ENCODE measurements around the gene SEBOX. TPM values are rescaled to one million over a fixed set of nuclear protein-coding genes. Genes with fewer than 3 reads are reported as not detected.

SEBOX gene
- total RNA-seq, 4 donors from 2014 or later = not detected

- Histone ChIP-seq H3K4me1 (peaks cover 0 to 36% (median 13%) of the 10 kb centered on the region in 3 donors), H3K27me3 (no peaks in the 10 kb centered on the region), H3K9me3 (no peaks in the 10 kb centered on the region), H3K36me3 (peaks cover 0 to 22% of the 10 kb centered on the region in 2 donors), H3K27ac (peak overlapping the region in 3 of 4 donors; percentile 83 to 85 (median 84)), H3K4me3 (no peak overlapping the region)
- 68% methylated on average over 8 of the region's 10 CpGs; no CpG with 5 or more reads in 1 of the 2 donors for WGBS, 2 donors (ENCODE audit: low coverage in 1 of 2)
- TF ChIP-seq CTCF (IDR thresholded peaks at IDR 0.05) = no peak
- no peak for TF ChIP-seq EP300 (IDR thresholded peaks at IDR 0.05)
- no peak for TF ChIP-seq POLR2A (IDR thresholded peaks at IDR 0.05)
- TF ChIP-seq POLR2AphosphoS5 (IDR thresholded peaks at IDR 0.05) = no peak
- no peak for ATAC-seq
These were observed 4.7 kb upstream of the SEBOX start for GRCh38 chr17:28369684-28370034.

GRCh38 chr17:28368915-28369683, 4.1 kb upstream of the SEBOX start:
- H3K9me3 ChIP-seq = no peaks in the 10 kb centered on the region
- no peak overlapping the region for H3K27ac ChIP-seq
- WGBS, 2 donors (ENCODE audit: low coverage in 1 of 2) = 100% methylated on average over 4 of the region's 23 CpGs; no CpG with 5 or more reads in 1 of the 2 donors

DNA sequence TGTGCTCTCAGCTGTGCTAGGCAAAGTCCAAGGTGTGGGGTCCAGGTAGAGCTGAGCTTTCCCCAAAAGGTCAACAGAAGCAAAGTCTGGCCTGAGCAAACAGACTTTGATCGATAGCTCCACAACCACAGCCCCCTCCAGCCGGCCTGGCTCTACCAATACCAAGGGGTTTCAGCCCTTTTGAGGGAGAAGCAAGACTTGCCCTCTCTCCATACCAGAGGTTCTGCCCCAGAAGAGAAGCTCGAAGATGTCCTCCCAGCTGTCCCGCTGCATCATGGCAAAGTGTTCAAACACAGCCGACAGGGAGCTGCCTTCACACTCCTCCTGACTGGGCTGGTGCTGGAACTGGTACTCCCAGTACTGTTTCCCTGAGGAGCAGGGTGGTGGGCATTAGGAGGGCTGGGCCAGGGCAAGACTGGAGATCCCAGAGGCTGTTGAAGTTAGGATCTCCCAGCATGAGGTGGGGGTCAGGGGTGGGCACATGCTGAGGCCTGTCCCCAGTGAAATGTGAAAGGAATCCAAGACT, 3.4 kb upstream of the SEBOX start:
- TF ChIP-seq POLR2AphosphoS5 (IDR thresholded peaks at IDR 0.05) (no peak), EP300 (IDR thresholded peaks at IDR 0.05) (no peak), POLR2A (IDR thresholded peaks at IDR 0.05) (no peak), CTCF (IDR thresholded peaks at IDR 0.05) (no peak)
- Histone ChIP-seq H3K36me3 (peaks cover 0 to 34% of the 10 kb centered on the region in 2 donors), H3K27me3 (no peaks in the 10 kb centered on the region), H3K27ac (no peak overlapping the region), H3K9me3 (no peaks in the 10 kb centered on the region), H3K4me1 (peaks cover 0 to 26% (median 11%) of the 10 kb centered on the region in 3 donors), H3K4me3 (no peak overlapping the region)
- 40% methylated on average over 1 of the region's 5 CpGs; no CpG with 5 or more reads in 1 of the 2 donors for WGBS, 2 donors (ENCODE audit: low coverage in 1 of 2)
- ATAC-seq = no peak

More at GRCh38 chr17:28368915-28369683, 4.1 kb upstream of the SEBOX start:
- peaks cover 0 to 27% of the 10 kb centered on the region in 2 donors for H3K36me3 ChIP-seq
- no peak for ATAC-seq
- TF ChIP-seq CTCF (IDR thresholded peaks at IDR 0.05) (no peak), POLR2A (IDR thresholded peaks at IDR 0.05) (no peak), POLR2AphosphoS5 (IDR thresholded peaks at IDR 0.05) (no peak), EP300 (IDR thresholded peaks at IDR 0.05) (no peak)
- H3K4me3 ChIP-seq = no peak overlapping the region
- H3K4me1 ChIP-seq = peaks cover 0 to 31% (median 13%) of the 10 kb centered on the region in 3 donors
- no peaks in the 10 kb centered on the region for H3K27me3 ChIP-seq

- Histone ChIP-seq H3K9me3 (no peaks in the 10 kb centered on the region), H3K27ac (no peak overlapping the region), H3K4me3 (no peak overlapping the region), H3K4me1 (peaks cover 0 to 20% (median 5%) of the 10 kb centered on the region in 3 donors), H3K27me3 (no peaks in the 10 kb centered on the region), H3K36me3 (peaks cover 0 to 40% of the 10 kb centered on the region in 2 donors)
- 93% methylated on average over 11 of the region's 21 CpGs; no CpG with 5 or more reads in 1 of the 2 donors for WGBS, 2 donors (ENCODE audit: low coverage in 1 of 2)
- no peak for ATAC-seq
- TF ChIP-seq EP300 (IDR thresholded peaks at IDR 0.05) = no peak
- TF ChIP-seq CTCF (IDR thresholded peaks at IDR 0.05) = no peak
- no peak for TF ChIP-seq POLR2AphosphoS5 (IDR thresholded peaks at IDR 0.05)
- no peak for TF ChIP-seq POLR2A (IDR thresholded peaks at IDR 0.05)
These were observed 2.8 kb upstream of the SEBOX start for GRCh38 chr17:28367641-28368305.

All from gastroesophageal sphincter (tissue), 4 donors.